ENCODE data around the gene MS4A7.

DNA sequence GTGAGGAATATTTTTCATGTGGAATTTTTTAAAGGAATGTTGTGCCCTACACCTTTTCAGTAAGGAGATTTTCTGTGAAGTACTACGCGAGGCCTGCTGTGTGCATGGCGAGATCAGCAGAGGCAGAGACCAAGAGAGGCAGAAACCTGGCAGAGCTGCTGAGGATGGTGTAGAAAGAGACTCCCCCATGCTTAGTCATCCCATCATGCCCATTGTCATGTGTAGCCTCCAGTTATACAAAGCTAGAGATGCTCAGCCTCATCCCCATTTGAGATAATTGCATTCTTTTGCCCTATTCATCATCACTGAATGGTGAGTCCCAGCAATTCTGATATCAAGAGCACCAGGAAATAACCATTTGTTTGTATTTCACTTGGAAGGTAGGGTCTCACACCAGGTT lies 3.0 kb upstream of the MS4A7 start:
- TF ChIP-seq, protein P1, sequence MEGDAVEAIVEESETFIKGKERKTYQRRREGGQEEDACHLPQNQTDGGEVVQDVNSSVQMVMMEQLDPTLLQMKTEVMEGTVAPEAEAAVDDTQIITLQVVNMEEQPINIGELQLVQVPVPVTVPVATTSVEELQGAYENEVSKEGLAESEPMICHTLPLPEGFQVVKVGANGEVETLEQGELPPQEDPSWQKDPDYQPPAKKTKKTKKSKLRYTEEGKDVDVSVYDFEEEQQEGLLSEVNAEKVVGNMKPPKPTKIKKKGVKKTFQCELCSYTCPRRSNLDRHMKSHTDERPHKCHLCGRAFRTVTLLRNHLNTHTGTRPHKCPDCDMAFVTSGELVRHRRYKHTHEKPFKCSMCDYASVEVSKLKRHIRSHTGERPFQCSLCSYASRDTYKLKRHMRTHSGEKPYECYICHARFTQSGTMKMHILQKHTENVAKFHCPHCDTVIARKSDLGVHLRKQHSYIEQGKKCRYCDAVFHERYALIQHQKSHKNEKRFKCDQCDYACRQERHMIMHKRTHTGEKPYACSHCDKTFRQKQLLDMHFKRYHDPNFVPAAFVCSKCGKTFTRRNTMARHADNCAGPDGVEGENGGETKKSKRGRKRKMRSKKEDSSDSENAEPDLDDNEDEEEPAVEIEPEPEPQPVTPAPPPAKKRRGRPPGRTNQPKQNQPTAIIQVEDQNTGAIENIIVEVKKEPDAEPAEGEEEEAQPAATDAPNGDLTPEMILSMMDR (IDR thresholded peaks at IDR 0.05; ENCODE audit: insufficient read depth, low read depth, low read length) = no peak
- no peak for TF ChIP-seq EZH2 (IDR thresholded peaks at IDR 0.05; ENCODE audit: insufficient read depth, low read length)
